BLaER1 treated with 17β-estradiol and CSF1 and Interleukin-3, amounts not matched to agents 10 nM and 100 nM (cell line): ENCODE data around the gene NAT14.

ENCODE experiments used
- H3K27ac ChIP-seq, 11 experiments: shearing (Covaris generic); formaldehyde crosslinking; 2 replicates each; pipeline ENCODE4 v1.8.1; 2022
- H3K27me3 ChIP-seq, 11 experiments: shearing (Covaris generic); formaldehyde crosslinking; 2 replicates each; pipeline ENCODE4 v1.8.1; 2022
- H3K36me3 ChIP-seq, 11 experiments: shearing (Covaris generic); formaldehyde crosslinking; 2 replicates each; pipeline ENCODE4 v1.8.1; 2022
- H3K4me1 ChIP-seq, 10 experiments: shearing (Covaris generic); formaldehyde crosslinking; 2 replicates each; pipeline ENCODE4 v1.8.1; 2022
- H3K4me2 ChIP-seq, 11 experiments: shearing (Covaris generic); formaldehyde crosslinking; 2 replicates each; pipeline ENCODE4 v1.8.1; 2022
- H3K4me3 ChIP-seq, 10 experiments: shearing (Covaris generic); formaldehyde crosslinking; 2 replicates each; pipeline ENCODE4 v1.8.1; 2022
- H3K9ac ChIP-seq, 11 experiments: shearing (Covaris generic); formaldehyde crosslinking; 2 replicates each; pipeline ENCODE4 v1.8.1; 2022
- H3K9me3 ChIP-seq, 11 experiments: shearing (Covaris generic); formaldehyde crosslinking; replicated peaks in 1 of 11; 2 replicates each; pipeline ENCODE4 v1.8.1; 2022
- H4K20me1 ChIP-seq, 11 experiments: shearing (Covaris generic); formaldehyde crosslinking; 2 replicates each; pipeline ENCODE4 v1.8.1; 2022
- Cebpa-rat ChIP-seq, 11 experiments: shearing (Covaris generic); IDR thresholded peaks; 2 replicates each; pipeline ENCODE4 v1.8.1; 2022

NAT14 gene

GRCh38 chr19:55516878-55517620 lies 32.1 kb downstream of the NAT14 start:
- H3K9ac ChIP-seq, result peak overlapping the region; percentile 49 to 82 (median 73); a peak in 21 of 22 replicates
- H3K27ac ChIP-seq, result peak overlapping the region; percentile 56 to 82 (median 78)

GRCh38 chr19:55519451-55520311 lies 34.7 kb downstream of the NAT14 start:
- Histone ChIP-seq H4K20me1 (no peaks in the 10 kb centered on the region), H3K4me3 (no peak overlapping the region), H3K27ac (no peak overlapping the region), H3K9ac (no peak overlapping the region), H3K4me2 (no peak overlapping the region), H3K36me3 (no peaks in the 10 kb centered on the region), H3K4me1 (peaks cover 4 to 5% (median 5%) of the 10 kb centered on the region in 10 experiments; a peak in 13 of 20 replicates), H3K27me3 (no peaks in the 10 kb centered on the region), H3K9me3 (no peaks in the 10 kb centered on the region)
- TF ChIP-seq Cebpa-rat (IDR thresholded peaks at IDR 0.05), result no peak

More at GRCh38 chr19:55516878-55517620, 32.1 kb downstream of the NAT14 start:
- H3K4me2 ChIP-seq, result peak overlapping the region; percentile 73 to 92 (median 86)
- no peaks in the 10 kb centered on the region for H3K27me3 ChIP-seq
- no peaks in the 10 kb centered on the region for H4K20me1 ChIP-seq
- H3K36me3 ChIP-seq, result no peaks in the 10 kb centered on the region
- H3K4me3 ChIP-seq, result peak overlapping the region; percentile 42 to 64 (median 54); a peak in 18 of 20 replicates
- peaks cover 4 to 12% (median 7%) of the 10 kb centered on the region in 10 experiments; a peak in 17 of 20 replicates for H3K4me1 ChIP-seq
- no peak for TF ChIP-seq Cebpa-rat (IDR thresholded peaks at IDR 0.05)
- no peaks in the 10 kb centered on the region for H3K9me3 ChIP-seq

- no peak overlapping the region for H3K27ac ChIP-seq
- no peak for TF ChIP-seq Cebpa-rat (IDR thresholded peaks at IDR 0.05)
- H4K20me1 ChIP-seq, result no peaks in the 10 kb centered on the region
- H3K9me3 ChIP-seq, result no peaks in the 10 kb centered on the region
- no peak overlapping the region for H3K4me3 ChIP-seq
- H3K4me1 ChIP-seq, result peaks cover 4 to 5% (median 5%) of the 10 kb centered on the region in 10 experiments; a peak in 13 of 20 replicates
- no peaks in the 10 kb centered on the region for H3K36me3 ChIP-seq
- no peak overlapping the region for H3K4me2 ChIP-seq
- H3K9ac ChIP-seq, result no peak overlapping the region
- H3K27me3 ChIP-seq, result no peaks in the 10 kb centered on the region
Measured at GRCh38 chr19:55520691-55521292, 35.8 kb downstream of the NAT14 start.

GRCh38 chr19:55525289-55526101 lies 40.5 kb downstream of the NAT14 start:
- no peak overlapping the region for H3K4me3 ChIP-seq
- no peak for TF ChIP-seq Cebpa-rat (IDR thresholded peaks at IDR 0.05)
- H3K9ac ChIP-seq, result no peak overlapping the region
- H3K36me3 ChIP-seq, result no peaks in the 10 kb centered on the region
- H4K20me1 ChIP-seq, result no peaks in the 10 kb centered on the region
- no peak overlapping the region for H3K4me2 ChIP-seq
- H3K4me1 ChIP-seq, result peaks cover 0 to 14% (median 5%) of the 10 kb centered on the region in 10 experiments; a peak in 9 of 20 replicates
- 0 out of 22 replicates have a peak, but pooled peaks cover 0 to 4% (median 0%) of the 10 kb centered on the region in 11 experiments for H3K9me3 ChIP-seq
- H3K27me3 ChIP-seq, result no peaks in the 10 kb centered on the region
- no peak overlapping the region for H3K27ac ChIP-seq

- Histone ChIP-seq H3K4me1 (peaks cover 0 to 22% (median 13%) of the 10 kb centered on the region in 10 experiments; a peak in 9 of 20 replicates), H3K9ac (no peak overlapping the region), H4K20me1 (no peaks in the 10 kb centered on the region), H3K4me3 (no peak overlapping the region), H3K27ac (no peak overlapping the region), H3K27me3 (no peaks in the 10 kb centered on the region), H3K4me2 (no peak overlapping the region; a peak in 1 of 22 replicates), H3K36me3 (no peaks in the 10 kb centered on the region), H3K9me3 (0 out of 22 replicates have a peak, but pooled peaks cover 0 to 4% (median 0%) of the 10 kb centered on the region in 11 experiments)
- no peak for TF ChIP-seq Cebpa-rat (IDR thresholded peaks at IDR 0.05)
Measured at GRCh38 chr19:55526216-55527196, 41.5 kb downstream of the NAT14 start.

GRCh38 chr19:55527197-55528029 lies 42.4 kb downstream of the NAT14 start:
- no peaks in the 10 kb centered on the region for H3K36me3 ChIP-seq
- H3K4me3 ChIP-seq, result no peak overlapping the region
- no peak for TF ChIP-seq Cebpa-rat (IDR thresholded peaks at IDR 0.05)
- no peak overlapping the region for H3K4me2 ChIP-seq
- no peak overlapping the region for H3K9ac ChIP-seq
- 0 out of 22 replicates have a peak, but pooled peaks cover 0 to 4% (median 0%) of the 10 kb centered on the region in 11 experiments for H3K9me3 ChIP-seq
- no peaks in the 10 kb centered on the region for H4K20me1 ChIP-seq
- H3K4me1 ChIP-seq, result peaks cover 0 to 22% (median 13%) of the 10 kb centered on the region in 10 experiments; a peak in 9 of 20 replicates
- H3K27ac ChIP-seq, result no peak overlapping the region
- no peaks in the 10 kb centered on the region for H3K27me3 ChIP-seq
